BE2C (cell line): ENCODE measurements around the gene GP1BB.
A peak's percentile ranks its signal among the peaks of the same experiment; 100 is the strongest.

Experiments used
- DNase-seq: peaks from one replicate; pipeline ENCODE4 v3.0.0-alpha.2; 2020
- H3K27me3 ChIP-seq: fragments of 250-450 bp; sonication (Bioruptor Pico); 2 replicates; pipeline ENCODE4 v1.5.1; 2020; ENCODE audit warnings: mild to moderate bottlenecking
- H3K36me3 ChIP-seq: fragments of 250-450 bp; sonication (Bioruptor Pico); 2 replicates; pipeline ENCODE4 v1.5.1; 2020; ENCODE audit warnings: mild to moderate bottlenecking
- H3K4me1 ChIP-seq: fragments of 250-450 bp; sonication (Bioruptor Pico); 2 replicates; pipeline ENCODE4 v1.5.1; 2020
- H3K4me3 ChIP-seq: 2 replicates; pipeline ENCODE4 v1.5.1; 2011; ENCODE audit warnings: low read depth, low read length
- H3K9me3 ChIP-seq: fragments of 250-450 bp; sonication (Bioruptor Pico); 2 replicates; pipeline ENCODE4 v1.5.1; 2020
- CTCF ChIP-seq: IDR thresholded peaks from 2 replicates; pipeline ENCODE4 v1.5.1; 2012; ENCODE audit warnings: mild to moderate bottlenecking, low read depth, low read length

GP1BB gene

GRCh38 chr22:19700790-19701419 lies 22.4 kb upstream of the GP1BB start:
- DNase-seq: no peak
- Histone ChIP-seq H3K9me3 (no peaks in the 10 kb centered on the region), H3K4me1 (no peaks in the 10 kb centered on the region), H3K4me3 (no peak overlapping the region), H3K27me3 (no peaks in the 10 kb centered on the region), H3K36me3 (no peaks in the 10 kb centered on the region)
- no peak for TF ChIP-seq CTCF

GRCh38 chr22:19701420-19702145 lies 21.8 kb upstream of the GP1BB start:
- Histone ChIP-seq H3K36me3 (no peaks in the 10 kb centered on the region), H3K27me3 (no peaks in the 10 kb centered on the region), H3K4me3 (no peak overlapping the region), H3K9me3 (no peaks in the 10 kb centered on the region), H3K4me1 (no peaks in the 10 kb centered on the region)
- no peak for DNase-seq
- no peak for TF ChIP-seq CTCF

- no peak overlapping the region for H3K4me3 ChIP-seq
- no peaks in the 10 kb centered on the region for H3K36me3 ChIP-seq
- H3K9me3 ChIP-seq: no peaks in the 10 kb centered on the region
- no peaks in the 10 kb centered on the region for H3K27me3 ChIP-seq
- no peak for TF ChIP-seq CTCF
- DNase-seq: no peak
- H3K4me1 ChIP-seq: no peaks in the 10 kb centered on the region
These were observed 19.5 kb upstream of the GP1BB start for GRCh38 chr22:19703869-19704268.

- Histone ChIP-seq H3K36me3 (no peaks in the 10 kb centered on the region), H3K4me1 (peaks cover 4% of the 10 kb centered on the region), H3K4me3 (no peak overlapping the region), H3K9me3 (no peaks in the 10 kb centered on the region), H3K27me3 (no peaks in the 10 kb centered on the region)
- no peak for DNase-seq
- TF ChIP-seq CTCF: no peak
These were observed 18.9 kb upstream of the GP1BB start for GRCh38 chr22:19704355-19705015.

GRCh38 chr22:19705181-19705934 lies 18.0 kb upstream of the GP1BB start:
- TF ChIP-seq CTCF: peak; percentile 20; the same call in 1 of the 2 replicates
- H3K9me3 ChIP-seq: no peaks in the 10 kb centered on the region
- no peak overlapping the region for H3K4me3 ChIP-seq
- no peaks in the 10 kb centered on the region for H3K27me3 ChIP-seq
- H3K4me1 ChIP-seq: peaks cover 10% of the 10 kb centered on the region
- no peaks in the 10 kb centered on the region for H3K36me3 ChIP-seq
- no peak for DNase-seq
